SK-N-SH (cell line): ENCODE results near the gene SMIM13. TPM values are rescaled to one million over a fixed set of nuclear protein-coding genes. Genes with fewer than 3 reads are reported as not detected.

ENCODE experiments used
- CTCF ChIA-PET: fragments of 300-600, 350-600 bp; formaldehyde crosslinking; extraction: SDS; loops from one replicate; lab custom pipeline; 2021; lab: Yijun Ruan, JAX
- POLR2A ChIA-PET: fragments of 350-600 bp; sonication (Branson Sonifier 250); formaldehyde crosslinking; extraction: SDS; loops from one replicate; lab custom pipeline; 2020; ENCODE audit warnings: antibody characterized with exemption, inconsistent platforms; lab: Yijun Ruan, JAX
- DNase-seq: peaks from one replicate; pipeline ENCODE4 v3.0.0; 2012
- H2AFZ ChIP-seq: fragments of 200-600 bp; sonication (generic); 2 replicates; pipeline ENCODE4 v1.8.1; 2016; ENCODE audit warnings: antibody characterized with exemption, mild to moderate bottlenecking, low read depth
- H3F3A ChIP-seq: fragments of 200-600 bp; sonication (generic); replicated peaks from 2 replicates; pipeline ENCODE3; 2016; ENCODE audit warnings: antibody characterized with exemption, mild to moderate bottlenecking; ENCODE audit not compliant: insufficient read depth
- H3K27ac ChIP-seq, 2 experiments: fragments of 200-500 bp in 1 of 2; fragments of 200-600 bp in 1 of 2; sonication (Bioruptor generic) in 1 of 2; sonication (generic), shearing (Covaris generic) in 1 of 2; 2 replicates each; pipeline versions ENCODE4 v1.5.1 to v1.6.1; 2014 to 2016; ENCODE audit warnings: low read depth in 2 of 2, inconsistent platforms in 1 of 2, low read length in 1 of 2, mild to moderate bottlenecking in 1 of 2, mixed read lengths in 1 of 2
- H3K27me3 ChIP-seq: fragments of 200-600 bp; sonication (generic), shearing (Covaris generic); 2 replicates; pipeline ENCODE4 v1.6.1; 2016; ENCODE audit warnings: mixed run types; ENCODE audit not compliant: insufficient read depth
- H3K36me3 ChIP-seq, 2 experiments: fragments of 200-500 bp in 1 of 2; fragments of 200-600 bp in 1 of 2; sonication (Bioruptor generic) in 1 of 2; sonication (generic) in 1 of 2; replicated peaks in 1 of 2; 2 replicates each; pipeline versions ENCODE3 to v1.5.1; 2014 to 2016; ENCODE audit warnings: low read length in 1 of 2, mild to moderate bottlenecking in 1 of 2; ENCODE audit not compliant: insufficient read depth in 2 of 2, control insufficient read depth in 1 of 2
- H3K4me1 ChIP-seq, 2 experiments: fragments of 200-500 bp in 1 of 2; fragments of 200-600 bp in 1 of 2; sonication (Bioruptor generic) in 1 of 2; sonication (generic), shearing (Covaris generic) in 1 of 2; 2 replicates each; pipeline versions ENCODE4 v1.5.1 to v1.6.1; 2014 to 2016; ENCODE audit warnings: low read depth in 1 of 2, low read length in 1 of 2, mixed run types in 1 of 2; ENCODE audit not compliant: insufficient read depth in 2 of 2, control insufficient read depth in 1 of 2
- H3K4me2 ChIP-seq: fragments of 200-600 bp; sonication (generic), shearing (Covaris generic); 2 replicates; pipeline ENCODE4 v1.6.1; 2017; ENCODE audit warnings: mixed run types
- H3K4me3 ChIP-seq, 2 experiments: fragments of 200-500 bp in 1 of 2; fragments of 200-600 bp in 1 of 2; sonication (Bioruptor generic) in 1 of 2; sonication (generic), shearing (Covaris generic) in 1 of 2; 2 replicates each; pipeline versions ENCODE4 v1.5.1 to v1.8.1; 2014 to 2016; ENCODE audit warnings: low read depth in 2 of 2, inconsistent platforms in 1 of 2, low read length in 1 of 2, mild to moderate bottlenecking in 1 of 2, mixed read lengths in 1 of 2, moderate library complexity in 1 of 2
- H3K79me2 ChIP-seq: fragments of 200-600 bp; sonication (generic); 2 replicates; pipeline ENCODE4 v1.8.1; 2017; ENCODE audit warnings: mild to moderate bottlenecking; ENCODE audit not compliant: insufficient read depth
- H3K9ac ChIP-seq: fragments of 200-600 bp; sonication (generic); 2 replicates; pipeline ENCODE4 v1.6.1; 2017; ENCODE audit warnings: mixed run types
- H3K9me2 ChIP-seq: fragments of 200-600 bp; sonication (generic); 2 replicates; pipeline ENCODE4 v1.6.1; 2017; ENCODE audit warnings: mixed run types
- H3K9me3 ChIP-seq: fragments of 200-600 bp; sonication (generic); 2 replicates; pipeline ENCODE4 v1.6.1; 2017; ENCODE audit warnings: mixed run types, mild to moderate bottlenecking, moderate library complexity
- H4K20me1 ChIP-seq: fragments of 200-600 bp; sonication (generic); 2 replicates; pipeline ENCODE4 v1.6.1; 2017; ENCODE audit warnings: mild to moderate bottlenecking, mixed run types; ENCODE audit not compliant: insufficient read depth
- ELF1 ChIP-seq: IDR thresholded peaks from 2 replicates; pipeline ENCODE4 v1.4.0; 2012
- EP300 ChIP-seq, 2 experiments: IDR thresholded peaks; 2 replicates each; pipeline versions ENCODE4 v1.4.0 to v1.6.1; 2012; ENCODE audit warnings: borderline replicate concordance in 1 of 2, low read depth in 1 of 2, low read length in 1 of 2
- FOSL2 ChIP-seq: IDR thresholded peaks from 2 replicates; pipeline ENCODE4 v1.4.0; 2012; ENCODE audit warnings: low read depth, mild to moderate bottlenecking, moderate library complexity, borderline replicate concordance
- FOXJ3 ChIP-seq: sonication (generic); formaldehyde crosslinking; IDR thresholded peaks from 2 replicates; pipeline ENCODE4 v1.5.1; 2020; ENCODE audit warnings: mild to moderate bottlenecking, missing genetic modification reagents
- FOXM1 ChIP-seq: IDR thresholded peaks from 2 replicates; pipeline ENCODE4 v1.4.0; 2012; ENCODE audit warnings: low read depth, mild to moderate bottlenecking
- GABPA ChIP-seq: IDR thresholded peaks from 2 replicates; pipeline ENCODE4 v1.4.0; 2012; ENCODE audit warnings: low read depth, mild to moderate bottlenecking
- JUND ChIP-seq: IDR thresholded peaks from 2 replicates; pipeline ENCODE4 v1.4.0; 2012
- MEF2A ChIP-seq: IDR thresholded peaks from 2 replicates; pipeline ENCODE4 v1.4.0; 2012; ENCODE audit warnings: low read depth, borderline replicate concordance
- NFIC ChIP-seq: IDR thresholded peaks from 2 replicates; pipeline ENCODE4 v1.4.0; 2012; ENCODE audit warnings: borderline replicate concordance
- POLR2AphosphoS5 ChIP-seq: IDR thresholded peaks from 2 replicates; pipeline ENCODE4 v1.6.1; 2012; ENCODE audit warnings: low read depth, low read length
- RAD21 ChIP-seq: IDR thresholded peaks from 2 replicates; pipeline ENCODE4 v1.6.1; 2012; ENCODE audit warnings: mild to moderate bottlenecking, low read length
- RCOR1 ChIP-seq: fragments of 150-350 bp; IDR thresholded peaks from 2 replicates; pipeline ENCODE4 v1.6.1; 2017; ENCODE audit warnings: antibody characterized with exemption, low read length
- RFX5 ChIP-seq: IDR thresholded peaks from 2 replicates; pipeline ENCODE4 v1.6.1; 2012; ENCODE audit warnings: mild to moderate bottlenecking, improper control_type of control experiment, low read length
- RXRA ChIP-seq: IDR thresholded peaks from 2 replicates; pipeline ENCODE4 v1.4.0; 2012; ENCODE audit warnings: low read depth, mild to moderate bottlenecking, borderline replicate concordance
- SIN3A ChIP-seq: IDR thresholded peaks from 2 replicates; pipeline ENCODE4 v1.6.1; 2012; ENCODE audit warnings: low read depth, mild to moderate bottlenecking, low read length, moderate library complexity, borderline replicate concordance
- TAF1 ChIP-seq: IDR thresholded peaks from 2 replicates; pipeline ENCODE4 v1.6.1; 2012; ENCODE audit warnings: low read depth, mild to moderate bottlenecking, low read length, moderate library complexity, borderline replicate concordance
- TEAD4 ChIP-seq: IDR thresholded peaks from 2 replicates; pipeline ENCODE4 v1.4.0; 2012; ENCODE audit warnings: mild to moderate bottlenecking, borderline replicate concordance; ENCODE audit not compliant: insufficient read depth
- WGBS: methylation state at CpG from one replicate; pipeline ENCODE4 v1.1.6; 2017; ENCODE audit warnings: low lambda C conversion rate; 5-methylcytosine and 5-hydroxymethylcytosine counted together
- polyA plus RNA-seq, 3 experiments: library from polyadenylated mRNA; depleted of rRNA; stranded (reverse); fragments of >200 nt; gene quantifications; 2 replicates each; pipeline ENCODE4 v1.2.3, GENCODE V29; 2012
- TF ChIP-seq, protein P1 (sequence below): fragments of 150-350 bp; IDR thresholded peaks from 2 replicates; pipeline ENCODE4 v1.6.1; 2016; ENCODE audit warnings: mild to moderate bottlenecking, low read depth, low read length
- TF ChIP-seq, protein P2 (sequence below): IDR thresholded peaks from 2 replicates; pipeline ENCODE4 v1.4.0; 2012; ENCODE audit warnings: low read depth, borderline replicate concordance
- TF ChIP-seq, protein P3 (sequence below): fragments of 200-600 bp; sonication (generic); IDR thresholded peaks from 2 replicates; pipeline ENCODE4 v1.6.1; 2017; ENCODE audit warnings: antibody characterized with exemption, mild to moderate bottlenecking, moderate library complexity

Gene SMIM13
- polyA plus RNA-seq, 1 of the 3 experiments (the other 2 are of a cell fraction) = 2.1 TPM

DNA sequence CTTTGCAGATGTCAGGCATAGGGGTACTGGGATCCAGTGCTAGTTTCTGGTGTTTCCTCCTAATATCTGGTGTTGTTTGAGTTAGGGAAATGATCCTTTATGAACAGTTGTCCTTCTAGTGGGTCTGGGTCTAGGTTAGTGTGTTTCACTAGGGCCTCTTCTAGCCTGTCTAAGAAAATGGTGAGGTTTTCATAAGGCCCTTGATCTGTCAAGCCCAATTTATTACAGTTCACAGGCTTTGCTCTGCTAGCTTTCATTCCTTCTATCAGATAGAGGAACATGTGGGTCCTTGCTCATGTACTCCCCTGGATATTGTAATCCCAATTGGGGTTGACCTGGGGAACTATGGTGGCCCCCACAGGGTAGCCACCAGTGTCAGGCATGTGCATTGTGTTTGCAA is 15.1 kb downstream of the SMIM13 start:
- no peak overlapping the region for H2AFZ ChIP-seq
- H3K79me2 ChIP-seq = peaks cover 88% of the 10 kb centered on the region
- no peaks in the 10 kb centered on the region for H3F3A ChIP-seq
- no peak overlapping the region for H3K4me3 ChIP-seq
- POLR2A ChIA-PET = no interaction called here
- H4K20me1 ChIP-seq = peaks cover 8% of the 10 kb centered on the region; the same call in 1 of the 2 replicates
- no peaks in the 10 kb centered on the region for H3K36me3 ChIP-seq
- H3K27me3 ChIP-seq = no peaks in the 10 kb centered on the region
- H3K9ac ChIP-seq = no peak overlapping the region
- CTCF ChIA-PET = interaction anchor here (0.9 kb wide), 1 partner anchor 388 kb away, joined by 3 read pairs; no protein-coding TSS in a partner anchor
- H3K9me3 ChIP-seq = no peaks in the 10 kb centered on the region
- H3K4me2 ChIP-seq = no peak overlapping the region
- H3K27ac ChIP-seq = no peak overlapping the region
- no peak for DNase-seq
- H3K4me1 ChIP-seq = peaks cover 0 to 6% of the 10 kb centered on the region in 2 experiments; a peak in 1 of 4 replicates
- TF ChIP-seq NFIC (no peak), GABPA (no peak), RXRA (no peak), ELF1 (no peak), RFX5 (no peak), RAD21 (no peak), JUND (no peak), POLR2AphosphoS5 (no peak), SIN3A (no peak), FOSL2 (no peak), RCOR1 (no peak)
- TF ChIP-seq, protein P1, sequence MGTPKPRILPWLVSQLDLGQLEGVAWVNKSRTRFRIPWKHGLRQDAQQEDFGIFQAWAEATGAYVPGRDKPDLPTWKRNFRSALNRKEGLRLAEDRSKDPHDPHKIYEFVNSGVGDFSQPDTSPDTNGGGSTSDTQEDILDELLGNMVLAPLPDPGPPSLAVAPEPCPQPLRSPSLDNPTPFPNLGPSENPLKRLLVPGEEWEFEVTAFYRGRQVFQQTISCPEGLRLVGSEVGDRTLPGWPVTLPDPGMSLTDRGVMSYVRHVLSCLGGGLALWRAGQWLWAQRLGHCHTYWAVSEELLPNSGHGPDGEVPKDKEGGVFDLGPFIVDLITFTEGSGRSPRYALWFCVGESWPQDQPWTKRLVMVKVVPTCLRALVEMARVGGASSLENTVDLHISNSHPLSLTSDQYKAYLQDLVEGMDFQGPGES = no peak
- TF ChIP-seq, protein P2, sequence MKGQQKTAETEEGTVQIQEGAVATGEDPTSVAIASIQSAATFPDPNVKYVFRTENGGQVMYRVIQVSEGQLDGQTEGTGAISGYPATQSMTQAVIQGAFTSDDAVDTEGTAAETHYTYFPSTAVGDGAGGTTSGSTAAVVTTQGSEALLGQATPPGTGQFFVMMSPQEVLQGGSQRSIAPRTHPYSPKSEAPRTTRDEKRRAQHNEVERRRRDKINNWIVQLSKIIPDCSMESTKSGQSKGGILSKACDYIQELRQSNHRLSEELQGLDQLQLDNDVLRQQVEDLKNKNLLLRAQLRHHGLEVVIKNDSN = no peak
- H3K9me2 ChIP-seq = no peaks in the 10 kb centered on the region

DNA sequence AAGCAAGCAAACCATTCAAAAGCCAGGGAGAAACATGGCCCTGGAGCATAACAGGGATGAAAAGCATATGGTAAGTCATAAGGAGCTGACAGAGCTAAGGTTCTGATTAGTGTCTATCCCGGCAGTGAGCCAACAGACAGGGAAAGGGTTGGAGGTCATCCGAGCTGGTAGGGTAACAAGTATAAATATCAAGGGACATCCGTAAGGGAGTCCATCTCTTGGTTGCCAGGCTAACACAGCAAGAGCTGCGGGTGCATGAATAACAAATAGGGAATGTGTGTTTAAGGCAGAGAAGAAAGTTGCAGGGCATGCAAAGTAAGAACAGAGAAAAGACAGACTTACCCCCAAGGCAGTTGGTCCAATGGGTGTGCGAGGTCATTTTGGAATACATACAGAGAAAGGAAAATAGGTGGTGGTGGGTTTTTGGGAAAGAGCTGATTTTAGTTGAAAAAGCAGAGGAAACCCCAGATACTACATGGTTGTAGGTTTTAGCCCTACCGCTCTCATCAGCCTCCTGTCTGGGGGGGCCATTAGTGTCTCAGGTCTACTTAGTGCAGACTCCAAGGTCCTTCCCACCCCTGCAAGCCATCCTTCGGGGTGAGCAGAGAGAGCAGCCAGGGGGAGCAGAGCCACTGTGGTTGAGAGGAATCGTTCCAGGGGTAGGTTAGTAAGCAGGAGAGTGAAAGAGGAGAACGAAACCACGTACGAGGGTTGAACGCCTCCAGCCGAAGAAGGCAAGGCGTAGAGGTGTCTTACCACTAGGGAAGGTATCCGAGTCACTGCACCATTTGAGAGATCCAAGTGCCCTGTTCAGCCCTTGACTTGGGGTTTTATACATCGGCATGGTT is 17.5 kb downstream of the SMIM13 start, which contains the start of gene ERVFRD-1:
Gene ERVFRD-1 (minus strand): TSS at position 805 of the 848 bp plus-strand sequence. CDS start 6,415 bp downstream, outside the sequence.
- no peaks in the 10 kb centered on the region for H3K36me3 ChIP-seq
- peaks cover 80% of the 10 kb centered on the region for H3K79me2 ChIP-seq
- POLR2A ChIA-PET = no interaction called here
- no peak for TF ChIP-seq TEAD4
- TF ChIP-seq RCOR1 = no peak
- TF ChIP-seq SIN3A = no peak
- TF ChIP-seq RXRA = no peak
- TF ChIP-seq TAF1 = no peak
- TF ChIP-seq, protein P3, sequence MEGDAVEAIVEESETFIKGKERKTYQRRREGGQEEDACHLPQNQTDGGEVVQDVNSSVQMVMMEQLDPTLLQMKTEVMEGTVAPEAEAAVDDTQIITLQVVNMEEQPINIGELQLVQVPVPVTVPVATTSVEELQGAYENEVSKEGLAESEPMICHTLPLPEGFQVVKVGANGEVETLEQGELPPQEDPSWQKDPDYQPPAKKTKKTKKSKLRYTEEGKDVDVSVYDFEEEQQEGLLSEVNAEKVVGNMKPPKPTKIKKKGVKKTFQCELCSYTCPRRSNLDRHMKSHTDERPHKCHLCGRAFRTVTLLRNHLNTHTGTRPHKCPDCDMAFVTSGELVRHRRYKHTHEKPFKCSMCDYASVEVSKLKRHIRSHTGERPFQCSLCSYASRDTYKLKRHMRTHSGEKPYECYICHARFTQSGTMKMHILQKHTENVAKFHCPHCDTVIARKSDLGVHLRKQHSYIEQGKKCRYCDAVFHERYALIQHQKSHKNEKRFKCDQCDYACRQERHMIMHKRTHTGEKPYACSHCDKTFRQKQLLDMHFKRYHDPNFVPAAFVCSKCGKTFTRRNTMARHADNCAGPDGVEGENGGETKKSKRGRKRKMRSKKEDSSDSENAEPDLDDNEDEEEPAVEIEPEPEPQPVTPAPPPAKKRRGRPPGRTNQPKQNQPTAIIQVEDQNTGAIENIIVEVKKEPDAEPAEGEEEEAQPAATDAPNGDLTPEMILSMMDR = no peak
- TF ChIP-seq, protein P1 = no peak
- TF ChIP-seq MEF2A = no peak
- TF ChIP-seq FOXJ3 = no peak
- TF ChIP-seq, protein P2 = no peak
- no peak for TF ChIP-seq FOXM1
- TF ChIP-seq EP300 (IDR thresholded peaks at IDR 0.05; ENCODE audit: borderline replicate concordance in 1 of 2, low read depth in 1 of 2, low read length in 1 of 2) = no peak

More for the DNA sequence above, 17.5 kb downstream of the SMIM13 start, which contains the start of gene ERVFRD-1:
- Histone ChIP-seq H3K9ac (no peak within 1 kb of the TSS), H2AFZ (no peak within 1 kb of the TSS), H3K27ac (no peak within 1 kb of the TSS), H3K4me2 (no peak within 1 kb of the TSS), H3K9me2 (no peaks in the 10 kb centered on the region), H4K20me1 (0 out of 2 replicates have a peak, but pooled peaks cover 9% of the 10 kb centered on the region), H3K4me3 (no peak within 1 kb of the TSS), H3K27me3 (no peaks in the 10 kb centered on the region), H3K9me3 (no peaks in the 10 kb centered on the region), H3F3A (no peaks in the 10 kb centered on the region), H3K4me1 (peaks cover 0 to 6% of the 10 kb centered on the region in 2 experiments; a peak in 1 of 4 replicates)
- CTCF ChIA-PET = interaction anchor here (1.2 kb wide), 1 partner anchor 42 kb away, joined by 4 read pairs; no protein-coding TSS in a partner anchor
- DNase-seq = no peak
- 95% methylated on average over 16 of the region's 16 CpGs for WGBS
